ENCODE results near the gene SSBP3. TPM values are rescaled to one million over a fixed set of nuclear protein-coding genes. Genes with fewer than 3 reads are reported as not detected.

SSBP3 gene
- total RNA-seq, 1 donor from 2014 or later: 161 TPM

- H3K4me3 Mint-ChIP-seq (ENCODE audit: low read depth): no peak overlapping the region
- no peak for DNase-seq (ENCODE audit: low spot score, unreplicated experiment)
- peaks cover 33% of the 10 kb centered on the region for H3K4me1 Mint-ChIP-seq (ENCODE audit: low read depth)
These were observed 21.1 kb downstream of the SSBP3 start for GRCh38 chr1:54384918-54385726.

GRCh38 chr1:54384471-54384870 is 21.7 kb downstream of the SSBP3 start:
- Mint-ChIP-seq H3K4me1 (ENCODE audit: low read depth) (peaks cover 35% of the 10 kb centered on the region), H3K9me3 (ENCODE audit: low read depth) (no peaks in the 10 kb centered on the region), H3K27ac (peak overlapping the region; percentile 17)

More at GRCh38 chr1:54384918-54385726, 21.1 kb downstream of the SSBP3 start:
- Mint-ChIP-seq H3K27ac (peak overlapping the region; percentile 17), H3K9me3 (ENCODE audit: low read depth) (no peaks in the 10 kb centered on the region), H3K27me3 (no peaks in the 10 kb centered on the region), H3K36me3 (ENCODE audit: insufficient read depth) (peaks cover 13% of the 10 kb centered on the region)
- TF ChIP-seq CTCF (IDR thresholded peaks at IDR 0.05; ENCODE audit: unreplicated experiment): no peak

GRCh38 chr1:54381524-54381923 is 24.7 kb downstream of the SSBP3 start:
- TF ChIP-seq CTCF (IDR thresholded peaks at IDR 0.05; ENCODE audit: unreplicated experiment): no peak
- Mint-ChIP-seq H3K9me3 (ENCODE audit: low read depth) (no peaks in the 10 kb centered on the region), H3K4me1 (ENCODE audit: low read depth) (peaks cover 55% of the 10 kb centered on the region), H3K36me3 (ENCODE audit: insufficient read depth) (peaks cover 16% of the 10 kb centered on the region), H3K27me3 (no peaks in the 10 kb centered on the region), H3K4me3 (ENCODE audit: low read depth) (no peak overlapping the region), H3K27ac (no peak overlapping the region)
- DNase-seq (ENCODE audit: low spot score, unreplicated experiment): no peak

More at GRCh38 chr1:54384471-54384870, 21.7 kb downstream of the SSBP3 start:
- Mint-ChIP-seq H3K36me3 (ENCODE audit: insufficient read depth) (peaks cover 13% of the 10 kb centered on the region), H3K27me3 (no peaks in the 10 kb centered on the region), H3K4me3 (ENCODE audit: low read depth) (no peak overlapping the region)
- DNase-seq (ENCODE audit: low spot score, unreplicated experiment): no peak
- no peak for TF ChIP-seq CTCF (IDR thresholded peaks at IDR 0.05; ENCODE audit: unreplicated experiment)

GRCh38 chr1:54380290-54380882 is 25.8 kb downstream of the SSBP3 start:
- DNase-seq (ENCODE audit: low spot score, unreplicated experiment): no peak
- TF ChIP-seq CTCF (IDR thresholded peaks at IDR 0.05; ENCODE audit: unreplicated experiment): no peak
- H3K27ac Mint-ChIP-seq: no peak overlapping the region
- H3K27me3 Mint-ChIP-seq: no peaks in the 10 kb centered on the region
- no peaks in the 10 kb centered on the region for H3K9me3 Mint-ChIP-seq (ENCODE audit: low read depth)
- H3K36me3 Mint-ChIP-seq (ENCODE audit: insufficient read depth): peaks cover 16% of the 10 kb centered on the region
- peaks cover 62% of the 10 kb centered on the region for H3K4me1 Mint-ChIP-seq (ENCODE audit: low read depth)
- H3K4me3 Mint-ChIP-seq (ENCODE audit: low read depth): no peak overlapping the region

- Mint-ChIP-seq H3K27me3 (no peaks in the 10 kb centered on the region), H3K36me3 (ENCODE audit: insufficient read depth) (peaks cover 15% of the 10 kb centered on the region), H3K9me3 (ENCODE audit: low read depth) (no peaks in the 10 kb centered on the region), H3K27ac (peak overlapping the region; percentile 96), H3K4me3 (ENCODE audit: low read depth) (no peak overlapping the region), H3K4me1 (ENCODE audit: low read depth) (peaks cover 61% of the 10 kb centered on the region)
- DNase-seq (ENCODE audit: low spot score, unreplicated experiment): no peak
- no peak for TF ChIP-seq CTCF (IDR thresholded peaks at IDR 0.05; ENCODE audit: unreplicated experiment)
These were observed 26.5 kb downstream of the SSBP3 start for GRCh38 chr1:54379555-54380289.
